ENCODE data around the gene PTPRM.
"Not testable (repeated sequence)": the region's sequence is repeated elsewhere in the genome, so short reads cannot be mapped to it uniquely, and the experiment has no call there.

The PTPRM gene

GRCh38 chr18:7733642-7734041 is 166.5 kb downstream of the PTPRM start:
- DNase-seq, result no peak

DNA sequence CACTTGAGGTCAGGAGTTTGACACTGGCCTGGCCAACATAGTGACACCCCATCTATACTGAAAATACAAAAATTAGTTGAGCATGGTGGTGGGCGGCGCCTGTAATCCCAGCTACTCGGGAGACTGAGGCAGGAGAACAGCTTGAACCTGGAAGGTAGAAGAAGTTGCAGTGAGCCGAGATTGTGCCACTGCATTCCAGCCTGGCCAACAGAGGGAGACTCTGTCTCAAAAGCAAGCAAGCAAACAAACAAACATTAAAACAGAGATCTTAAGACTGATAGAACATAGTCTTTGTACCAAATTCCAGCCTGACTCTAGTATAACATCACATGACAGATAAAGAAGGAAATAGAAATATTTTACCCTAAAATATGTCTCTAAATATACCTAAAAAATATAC is 168.1 kb downstream of the PTPRM start:
- DNase-seq, result no peak

DNA sequence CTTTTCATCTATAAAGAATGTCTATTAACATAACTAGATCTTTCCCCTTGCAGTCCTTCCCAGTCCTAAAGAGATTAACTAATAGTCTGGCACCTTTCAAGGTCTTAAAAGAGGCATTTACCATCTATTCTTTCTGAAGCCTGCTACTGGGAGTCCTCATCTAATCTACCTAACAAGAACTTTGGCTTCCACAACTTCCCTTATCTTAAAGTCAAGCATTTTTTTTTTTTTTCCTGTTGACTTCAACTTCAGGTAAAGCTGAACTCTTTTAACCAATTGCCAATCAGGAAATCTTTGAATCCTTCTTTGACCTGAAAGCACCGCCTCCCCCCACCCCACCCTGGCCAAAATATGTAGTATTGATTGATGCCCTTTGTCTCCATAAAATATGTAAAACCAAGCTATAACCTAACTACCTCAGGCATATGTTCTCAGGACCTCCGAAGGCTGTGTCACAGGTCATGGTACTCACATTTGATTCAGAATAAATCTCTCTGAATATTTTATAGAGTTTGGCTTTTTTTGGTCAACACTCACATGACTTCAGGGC is 168.6 kb downstream of the PTPRM start:
- no peak for DNase-seq

GRCh38 chr18:7736526-7736925 is 169.4 kb downstream of the PTPRM start:
- DNase-seq, result not testable (repeated sequence)

GRCh38 chr18:7737550-7737949 is 170.4 kb downstream of the PTPRM start:
- no peak for DNase-seq

- no peak for DNase-seq
These were observed 173.7 kb downstream of the PTPRM start for GRCh38 chr18:7740821-7741220.

DNA sequence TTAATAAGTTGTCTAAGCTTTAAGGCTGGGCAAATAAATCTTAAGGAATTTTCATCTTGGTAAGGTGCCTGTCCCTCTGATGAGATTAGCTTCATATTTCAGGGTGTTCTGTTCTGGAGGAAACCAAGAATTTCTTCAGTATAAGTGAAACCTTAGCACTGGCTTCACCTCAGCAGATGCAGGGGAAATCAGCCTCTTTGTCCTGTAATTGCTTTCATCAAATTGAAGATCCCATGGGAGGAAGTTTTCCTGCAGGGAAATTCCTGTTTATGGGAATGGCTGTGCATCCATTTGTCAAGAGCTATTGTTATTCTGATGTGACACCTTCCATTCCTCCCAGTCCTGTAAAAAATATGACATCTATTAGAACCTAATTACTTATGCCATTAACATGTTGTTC is 174.5 kb downstream of the PTPRM start:
- DNase-seq, result no peak

DNA sequence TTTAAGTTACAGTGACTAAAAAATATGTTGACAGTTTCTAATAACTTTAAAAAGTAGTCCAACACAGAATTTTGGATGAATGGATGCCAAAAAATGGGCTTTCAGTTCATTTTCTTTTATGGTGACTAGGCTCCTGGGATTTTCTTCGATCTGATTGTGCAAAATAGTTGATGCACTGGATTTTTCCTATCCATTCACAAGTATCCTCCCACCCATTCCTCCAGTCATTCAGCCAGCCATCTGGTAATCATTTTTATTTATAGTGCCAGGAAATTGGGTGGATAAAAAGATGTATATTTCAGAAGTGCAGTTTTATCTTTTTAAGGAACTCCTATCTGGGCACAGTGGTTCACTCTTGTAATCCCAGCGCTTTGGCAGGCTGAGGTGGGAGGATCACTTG is 175.1 kb downstream of the PTPRM start:
- no peak for DNase-seq

DNA sequence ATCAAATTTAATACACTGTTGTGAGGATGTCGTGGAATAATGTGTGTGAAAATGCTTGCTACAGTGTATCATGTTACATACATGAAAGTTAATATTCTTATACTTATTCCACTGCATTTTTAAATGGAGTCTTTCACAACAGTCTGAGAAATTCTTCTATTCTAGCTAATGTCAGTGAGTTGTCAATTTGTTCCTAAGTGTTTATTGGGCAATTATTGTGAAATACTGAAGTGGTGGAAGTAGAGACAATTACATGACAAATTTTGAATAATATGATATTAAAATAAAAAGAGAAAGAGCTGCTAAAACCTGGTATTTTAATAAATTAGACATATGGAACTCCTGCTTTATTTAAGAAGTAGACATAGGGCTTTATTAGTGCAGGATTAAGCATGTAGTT is 176.1 kb downstream of the PTPRM start:
- no peak for DNase-seq

DNA sequence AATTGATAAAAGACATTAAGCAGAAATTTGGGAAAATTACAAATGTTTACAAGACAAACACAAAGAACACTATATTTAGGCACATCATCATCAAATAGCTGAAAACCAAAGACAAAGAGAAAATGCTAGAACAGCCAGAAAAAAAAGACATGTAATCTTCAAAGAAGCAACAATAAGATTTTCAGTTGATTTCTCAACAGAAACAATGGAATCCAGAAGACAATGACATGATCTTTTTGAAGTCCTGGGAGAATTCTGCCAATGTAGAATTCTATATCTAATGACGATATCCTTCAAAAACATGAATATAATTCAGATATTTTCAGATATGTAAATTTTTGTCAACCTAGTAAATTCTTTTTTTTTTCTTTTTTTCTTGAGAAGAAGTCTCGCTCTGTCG is 179.0 kb downstream of the PTPRM start:
- DNase-seq, result no peak

DNA sequence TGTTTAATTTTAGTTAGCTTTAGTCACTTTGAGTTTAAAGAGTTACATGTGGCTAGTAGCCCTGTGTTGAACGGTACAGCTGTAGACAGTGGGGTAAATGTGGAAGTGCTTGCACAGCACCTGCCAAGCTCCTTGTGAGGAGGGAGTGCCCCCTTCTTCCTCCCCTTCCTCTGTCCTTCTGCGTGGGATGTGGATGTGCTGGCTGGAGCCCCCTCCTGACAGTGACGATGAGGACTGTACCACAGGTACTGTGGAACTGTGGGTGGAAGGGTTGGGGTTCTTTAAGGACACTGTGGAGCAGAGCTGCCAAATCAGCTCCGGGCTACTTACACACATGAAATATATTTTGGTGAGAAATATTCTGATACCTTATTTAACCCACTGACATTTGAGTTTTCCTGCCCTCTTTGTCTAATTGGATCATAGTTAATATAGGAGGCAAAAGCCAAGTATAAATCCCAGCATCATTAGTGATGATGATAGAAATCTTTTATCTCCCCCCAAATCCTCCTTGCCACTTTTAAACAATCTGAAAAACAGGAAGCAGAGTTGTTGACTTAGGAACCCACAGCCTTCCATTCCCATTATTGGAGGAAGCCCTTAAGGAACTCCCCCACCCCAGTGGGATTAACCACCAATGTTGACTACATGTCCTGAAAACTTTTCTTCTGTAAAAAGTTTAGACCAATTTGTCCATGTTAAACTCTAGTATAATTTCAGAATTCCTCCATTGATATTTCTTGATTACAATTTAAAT is 181.3 kb downstream of the PTPRM start:
- no peak for DNase-seq

- DNase-seq, result no peak
These were observed 181.9 kb downstream of the PTPRM start for GRCh38 chr18:7749008-7749405.

DNA sequence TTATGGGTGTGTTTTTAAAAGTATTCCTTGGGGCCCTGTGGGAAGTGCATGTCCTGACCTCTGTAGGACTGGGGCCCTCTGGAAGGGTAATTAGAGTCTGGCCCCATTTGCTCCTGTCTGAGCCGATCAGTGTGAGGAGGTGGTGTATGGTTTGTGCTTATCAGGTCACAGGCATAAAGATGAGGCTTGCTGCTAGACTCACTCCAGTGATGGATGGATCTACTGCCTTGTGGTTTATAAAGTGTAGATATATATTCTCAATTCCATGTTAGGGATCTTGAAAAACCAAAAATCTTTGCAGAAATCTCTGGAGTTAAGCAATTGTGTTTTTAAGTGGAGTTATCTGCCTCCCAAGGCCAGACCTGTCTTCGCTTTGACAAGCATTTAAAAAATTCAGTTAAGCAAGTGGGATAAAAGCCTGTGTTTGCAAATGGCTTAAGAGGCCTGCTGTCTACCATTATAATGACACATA is 182.4 kb downstream of the PTPRM start:
- DNase-seq, result no peak

DNA sequence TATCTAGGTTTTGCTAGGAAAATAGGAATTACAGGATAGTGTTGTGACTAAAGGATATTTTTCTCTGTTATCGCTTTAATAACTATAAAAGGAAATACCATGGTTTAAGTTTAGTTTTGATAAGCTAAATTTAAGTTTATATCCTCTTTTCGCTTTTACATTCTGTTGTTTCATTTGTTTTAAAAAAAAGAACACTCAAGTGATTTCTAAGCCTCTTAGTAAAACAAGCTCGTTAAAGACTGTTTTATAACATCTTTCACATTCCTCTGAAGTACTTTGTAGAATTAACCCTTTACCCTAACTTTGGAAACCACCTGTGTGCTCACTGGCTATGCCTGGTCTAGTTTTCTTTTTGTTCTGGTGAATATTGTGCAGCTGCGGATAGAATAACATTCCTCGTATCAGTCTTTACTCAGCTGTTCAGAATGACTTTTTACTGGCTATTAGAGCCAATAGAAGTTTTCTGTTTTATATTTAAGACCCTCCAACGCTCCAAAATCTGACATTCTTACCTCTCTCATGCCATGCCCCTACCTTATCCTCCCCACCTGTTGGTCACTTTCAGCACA is 183.1 kb downstream of the PTPRM start:
- no peak for DNase-seq

- no peak for DNase-seq
These were observed 183.8 kb downstream of the PTPRM start for GRCh38 chr18:7750966-7751365.

GRCh38 chr18:7754258-7754657 is 187.1 kb downstream of the PTPRM start:
- DNase-seq, result no peak

GRCh38 chr18:7754725-7755181 is 187.6 kb downstream of the PTPRM start:
- no peak for DNase-seq

DNA sequence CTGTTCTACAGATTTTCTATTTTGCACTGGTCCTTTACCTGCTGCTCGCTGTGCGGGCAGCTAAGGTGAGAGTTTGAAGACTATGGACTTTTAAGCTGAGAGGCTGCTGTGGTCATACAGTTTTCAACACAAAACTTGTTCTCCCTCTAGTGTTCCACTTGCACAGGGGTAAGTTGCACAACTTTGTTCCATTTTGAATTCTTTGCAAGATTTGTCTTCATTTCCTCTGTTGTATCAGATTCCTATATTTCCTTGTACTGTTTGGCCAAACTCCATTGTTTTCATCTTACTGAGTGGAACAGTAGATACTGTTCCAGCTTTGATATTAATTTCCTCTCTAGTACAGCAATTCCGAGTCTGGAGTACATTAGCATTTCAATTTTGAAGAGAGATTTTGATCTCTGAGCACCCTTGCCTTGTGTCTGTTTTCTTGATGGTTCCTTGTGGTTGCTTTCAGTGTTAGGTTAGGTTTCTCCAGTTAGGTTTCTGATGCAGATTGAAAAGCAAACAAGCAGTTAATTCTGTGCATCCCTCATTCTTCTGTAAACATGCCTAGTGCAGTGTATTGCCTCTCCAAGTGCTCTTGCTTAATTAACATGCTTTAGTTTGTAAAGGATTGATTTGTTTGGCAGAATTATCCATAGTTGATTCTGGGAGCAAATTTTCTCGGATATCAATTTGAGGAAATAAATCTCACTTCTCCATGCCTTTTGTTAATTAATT is 188.8 kb downstream of the PTPRM start:
- DNase-seq, result no peak

GRCh38 chr18:7757175-7757574 is 190.1 kb downstream of the PTPRM start:
- no peak for DNase-seq

DNA sequence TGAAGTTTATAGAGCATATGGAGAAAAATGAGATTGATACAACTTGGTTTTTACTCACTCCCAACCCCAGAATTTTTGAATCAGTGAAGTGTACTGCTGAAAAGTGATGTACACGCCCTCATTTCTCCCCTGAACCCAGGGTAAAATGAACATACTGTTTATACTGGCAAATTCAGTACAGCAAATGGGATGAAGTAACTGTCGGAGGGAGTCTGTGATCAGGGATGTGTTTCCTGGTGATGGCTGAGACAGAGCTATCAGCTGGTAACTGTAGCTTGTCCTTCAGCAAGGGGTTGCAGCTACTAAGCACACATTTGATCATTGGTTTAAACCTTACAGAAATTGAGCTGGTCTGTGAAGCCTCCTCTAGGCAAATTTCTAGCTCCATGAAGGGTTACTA is 191.6 kb downstream of the PTPRM start:
- DNase-seq, result no peak

GRCh38 chr18:7760967-7761948 is 194.1 kb downstream of the PTPRM start:
- no peak for DNase-seq

DNA sequence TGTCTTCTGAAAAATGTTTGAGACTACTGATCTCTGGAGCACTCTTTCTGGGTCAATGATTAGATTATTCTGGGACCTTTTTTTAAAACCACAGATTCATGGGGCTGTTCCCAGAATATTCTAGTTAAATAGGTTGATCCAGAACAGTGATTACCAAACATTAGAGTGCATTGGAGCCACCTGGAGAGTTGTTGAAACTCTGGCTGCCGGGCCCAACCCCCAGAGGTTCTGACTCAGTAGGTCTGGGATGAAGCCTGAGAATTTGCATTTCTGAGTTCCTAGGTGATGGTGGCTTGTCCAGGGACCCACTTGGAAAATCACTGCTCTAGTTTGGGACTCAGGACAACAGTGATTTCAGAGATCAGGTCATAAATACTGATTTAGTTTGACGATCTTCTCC is 197.3 kb downstream of the PTPRM start:
- no peak for DNase-seq

- DNase-seq, result no peak
These were observed 199.2 kb downstream of the PTPRM start for GRCh38 chr18:7766346-7766745.
